PC-9 (cell line): ENCODE results near the gene MEX3A.

Experiments used
- CTCF ChIP-seq: fragments of 200-600 bp; sonication (generic); conservative IDR thresholded peaks from 2 replicates; pipeline ENCODE4 v1.6.1; 2017; ENCODE audit warnings: mixed run types, antibody characterized with exemption, mild to moderate bottlenecking, moderate library complexity
- EZH2 ChIP-seq: fragments of 200-600 bp; sonication (generic); IDR thresholded peaks from 2 replicates; pipeline ENCODE4 v1.8.0; 2017; ENCODE audit warnings: antibody characterized with exemption, low read depth

DNA sequence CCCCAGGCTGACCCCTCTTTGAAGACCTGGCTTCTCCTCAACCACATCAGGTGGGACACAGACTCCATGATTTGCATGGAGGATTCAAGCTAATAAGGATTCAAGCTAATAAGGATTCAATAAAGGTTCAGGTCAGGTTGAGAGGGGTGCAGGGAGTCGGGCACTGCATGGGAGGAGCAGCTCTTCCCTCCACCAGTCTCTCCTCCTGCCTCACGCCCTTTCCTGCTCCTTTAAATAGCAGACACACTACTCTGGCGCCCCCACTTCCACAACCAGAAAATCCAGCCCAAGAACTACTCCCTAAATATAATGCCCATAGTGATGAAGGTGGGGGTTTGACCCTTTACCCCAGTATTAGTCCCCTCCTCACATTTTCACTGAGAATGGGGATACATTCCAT lies 7.1 kb downstream of the MEX3A start:
- TF ChIP-seq CTCF = no peak
- no peak for TF ChIP-seq EZH2
